ENCODE measurements around the gene TRIP4. TPM values are rescaled to one million over a fixed set of nuclear protein-coding genes. Genes with fewer than 3 reads are reported as not detected.
"Not testable (repeated sequence)": the region's sequence is repeated elsewhere in the genome, so short reads cannot be mapped to it uniquely, and the experiment has no call there.

Gene TRIP4
- total RNA-seq (ENCODE audit: low replicate concordance), result 11.8 and 25.8 TPM in 2 replicates

- peak; percentile 97 for DNase-seq (ENCODE audit: low read depth)
- no peak for TF ChIP-seq CTCF (IDR thresholded peaks at IDR 0.05; ENCODE audit: insufficient read depth, low read length)
- H3K4me3 ChIP-seq (ENCODE audit: low read depth, low read length), result peak within 1 kb of the TSS; percentile 95
These were observed at the start of gene TRIP4 for GRCh38 chr15:64387562-64388168. TSS of gene TRIP4 (plus strand) at chr15:64387836. CDS start at chr15:64387864, 28 bp downstream.

GRCh38 chr15:64340355-64340754, 47.3 kb upstream of the TRIP4 start:
- DNase-seq (ENCODE audit: low read depth), result no peak
- H3K4me3 ChIP-seq (ENCODE audit: low read depth, low read length), result no peak overlapping the region
- no peak for TF ChIP-seq CTCF (IDR thresholded peaks at IDR 0.05; ENCODE audit: insufficient read depth, low read length)

GRCh38 chr15:64341961-64342360, 45.7 kb upstream of the TRIP4 start:
- DNase-seq (ENCODE audit: low read depth), result no peak
- no peak for TF ChIP-seq CTCF (IDR thresholded peaks at IDR 0.05; ENCODE audit: insufficient read depth, low read length)
- H3K4me3 ChIP-seq (ENCODE audit: low read depth, low read length), result no peak overlapping the region

- no peak overlapping the region for H3K4me3 ChIP-seq (ENCODE audit: low read depth, low read length)
- DNase-seq (ENCODE audit: low read depth), result peak; percentile 76
- TF ChIP-seq CTCF (IDR thresholded peaks at IDR 0.05; ENCODE audit: insufficient read depth, low read length), result no peak
These were observed 44.4 kb upstream of the TRIP4 start for GRCh38 chr15:64343222-64343621.

GRCh38 chr15:64343841-64344240, 43.8 kb upstream of the TRIP4 start:
- H3K4me3 ChIP-seq (ENCODE audit: low read depth, low read length), result no peak overlapping the region
- DNase-seq (ENCODE audit: low read depth), result peak; percentile 50
- no peak for TF ChIP-seq CTCF (IDR thresholded peaks at IDR 0.05; ENCODE audit: insufficient read depth, low read length)

- H3K4me3 ChIP-seq (ENCODE audit: low read depth, low read length), result no peak overlapping the region
- no peak for TF ChIP-seq CTCF (IDR thresholded peaks at IDR 0.05; ENCODE audit: insufficient read depth, low read length)
- DNase-seq (ENCODE audit: low read depth), result peak; percentile 47
These were observed 42.9 kb upstream of the TRIP4 start for GRCh38 chr15:64344651-64345294.

GRCh38 chr15:64346242-64346641, 41.4 kb upstream of the TRIP4 start:
- DNase-seq (ENCODE audit: low read depth); H3K4me3 ChIP-seq (ENCODE audit: low read depth, low read length): not testable (repeated sequence)
